Suprapubic skin (tissue), 4 donors: Measurements from ENCODE around the gene LRMDA. TPM values are rescaled to one million over a fixed set of nuclear protein-coding genes. Genes with fewer than 3 reads are reported as not detected.
A peak's percentile ranks its signal among the peaks of the same experiment; 100 is the strongest.

Experiments used
- DNase-seq, 2 donors: peaks; one replicate each; pipeline ENCODE4 v3.0.0-alpha.2; 2019; ENCODE audit warnings: low spot score in 2 of 2
- H3K27ac ChIP-seq: fragments of 200-600 bp; sonication (generic); one replicate; pipeline ENCODE4 v1.5.1; 2019
- H3K27me3 ChIP-seq: fragments of 200-600 bp; sonication (generic); one replicate; pipeline ENCODE4 v1.5.1; 2019
- H3K36me3 ChIP-seq: fragments of 200-600 bp; sonication (generic); one replicate; pipeline ENCODE4 v1.5.1; 2019
- H3K4me1 ChIP-seq: fragments of 200-600 bp; sonication (generic); one replicate; pipeline ENCODE4 v1.5.1; 2019
- H3K4me3 ChIP-seq: fragments of 200-600 bp; sonication (generic); one replicate; pipeline ENCODE4 v1.5.1; 2019; ENCODE audit warnings: mild to moderate bottlenecking
- H3K9me3 ChIP-seq: fragments of 200-600 bp; sonication (generic); one replicate; pipeline ENCODE4 v1.5.1; 2019
- CTCF ChIP-seq, 2 donors: fragments of 200-600 bp in 1 of 2; fragments of 450-650 bp in 1 of 2; sonication (generic) in 1 of 2; IDR thresholded peaks; one replicate each; pipeline ENCODE4 v1.5.1; 2016 to 2019; ENCODE audit warnings: antibody characterized with exemption in 2 of 2, mild to moderate bottlenecking in 1 of 2, moderate library complexity in 1 of 2
- EP300 ChIP-seq: sonication (generic); formaldehyde crosslinking; IDR thresholded peaks from one replicate; pipeline ENCODE4 v1.6.1; 2017; ENCODE audit warnings: antibody characterized with exemption
- POLR2A ChIP-seq, 2 donors: fragments of 450-650 bp; IDR thresholded peaks; one replicate each; pipeline ENCODE4 v1.6.1; 2017; ENCODE audit warnings: antibody characterized with exemption in 2 of 2, mild to moderate bottlenecking in 2 of 2, moderate library complexity in 2 of 2
- POLR2AphosphoS5 ChIP-seq, 3 donors: sonication (generic); formaldehyde crosslinking; IDR thresholded peaks; one replicate each; pipeline ENCODE4 v1.6.1; 2017; ENCODE audit warnings: antibody characterized with exemption in 3 of 3
- WGBS: methylation state at CpG from one replicate; pipeline ENCODE4 v1.1.5; 2018; 5-methylcytosine and 5-hydroxymethylcytosine counted together
- total RNA-seq, 4 donors: library from RNA; depleted of rRNA; stranded (reverse); fragments of >200 nt; gene quantifications; one replicate each; pipeline ENCODE4 v1.1.0, GENCODE V29; 2016

LRMDA gene
- total RNA-seq, 4 donors from 2014 or later: 0.10 to 2.9 (median 1.9) TPM; not detected in 1

DNA sequence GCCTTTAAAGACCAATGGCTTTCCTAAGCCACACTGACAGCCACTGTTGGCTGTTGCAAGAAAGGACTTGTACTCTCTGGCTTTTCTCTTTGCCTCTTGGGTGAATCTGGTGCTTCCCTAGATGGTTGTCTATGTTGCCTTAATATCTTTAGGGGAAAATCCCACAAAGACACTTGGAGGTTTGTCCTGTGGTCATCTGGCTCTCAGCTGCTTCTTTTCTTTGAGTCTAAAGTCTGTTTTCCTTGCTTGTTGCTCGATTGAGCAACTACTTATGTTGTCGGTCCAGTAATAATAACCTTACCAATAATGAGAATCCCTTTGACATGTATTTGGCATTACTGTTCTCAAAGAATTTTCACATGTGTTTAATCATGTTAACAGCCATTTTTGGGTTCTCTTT lies 537.6 kb downstream of the LRMDA start:
- Histone ChIP-seq H3K27ac (no peak overlapping the region), H3K9me3 (no peaks in the 10 kb centered on the region), H3K4me1 (peaks cover 16% of the 10 kb centered on the region), H3K4me3 (no peak overlapping the region), H3K36me3 (no peaks in the 10 kb centered on the region), H3K27me3 (no peaks in the 10 kb centered on the region)
- TF ChIP-seq EP300: no peak
- TF ChIP-seq CTCF (IDR thresholded peaks at IDR 0.05): no peak
- peak in 1 of 3 donors; percentile 27 for TF ChIP-seq POLR2AphosphoS5 (IDR thresholded peaks at IDR 0.05)
- DNase-seq: no peak
- WGBS: 59% methylated on average over 2 of the region's 2 CpGs

DNA sequence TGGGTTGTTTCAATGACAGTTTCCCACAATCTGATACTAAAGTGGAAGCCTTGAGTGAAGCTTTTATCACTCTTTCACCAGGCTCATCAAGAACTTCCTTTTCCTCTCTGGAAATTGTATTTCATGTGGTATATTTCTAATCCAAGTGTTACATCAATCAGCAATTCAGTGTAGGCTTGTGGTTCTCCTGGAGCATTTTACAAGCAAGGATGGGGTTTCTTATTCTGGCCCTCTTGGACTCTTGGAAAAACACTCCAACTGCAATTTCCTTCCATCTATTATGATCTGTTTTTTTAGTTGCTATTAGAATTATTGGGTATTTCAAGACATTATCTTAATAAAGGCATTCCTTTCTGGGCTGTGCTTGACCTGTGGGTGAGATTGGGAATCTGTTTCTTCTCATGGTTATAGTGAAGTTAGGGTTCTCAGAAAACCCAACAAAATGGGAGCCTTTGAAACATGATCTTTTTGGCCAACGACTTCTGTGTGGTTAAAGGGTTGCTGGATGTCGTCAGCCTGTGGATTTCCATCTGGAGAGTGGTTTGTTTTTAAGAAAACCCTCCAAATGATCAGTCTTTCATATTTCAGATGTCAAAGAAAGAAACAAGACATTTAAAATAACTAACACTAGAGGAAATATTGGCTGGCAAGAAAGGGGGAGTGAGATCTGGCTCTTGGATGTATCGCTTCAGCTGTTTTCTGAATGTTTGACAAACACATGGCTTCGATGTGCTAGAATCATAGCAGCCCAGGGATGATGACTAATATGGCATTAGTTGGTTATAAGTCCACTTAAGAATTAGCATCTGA lies 540.2 kb downstream of the LRMDA start:
- peak overlapping the region; percentile 3 for H3K27ac ChIP-seq
- H3K27me3 ChIP-seq: no peaks in the 10 kb centered on the region
- H3K9me3 ChIP-seq: no peaks in the 10 kb centered on the region
- no peaks in the 10 kb centered on the region for H3K36me3 ChIP-seq
- 48% methylated on average over 4 of the region's 4 CpGs for WGBS
- TF ChIP-seq CTCF (IDR thresholded peaks at IDR 0.05) (no peak), EP300 (no peak), POLR2AphosphoS5 (IDR thresholded peaks at IDR 0.05) (no peak), POLR2A (IDR thresholded peaks at IDR 0.05) (no peak)
- H3K4me3 ChIP-seq: no peak overlapping the region
- no peak for DNase-seq
- peaks cover 16% of the 10 kb centered on the region for H3K4me1 ChIP-seq

GRCh38 chr10:75972491-75973276 lies 541.3 kb downstream of the LRMDA start:
- Histone ChIP-seq H3K36me3 (no peaks in the 10 kb centered on the region), H3K4me3 (no peak overlapping the region), H3K4me1 (peaks cover 16% of the 10 kb centered on the region), H3K27ac (no peak overlapping the region), H3K9me3 (no peaks in the 10 kb centered on the region), H3K27me3 (no peaks in the 10 kb centered on the region)
- DNase-seq: no peak
- no peak for TF ChIP-seq CTCF (IDR thresholded peaks at IDR 0.05)
- TF ChIP-seq POLR2AphosphoS5 (IDR thresholded peaks at IDR 0.05): no peak
- TF ChIP-seq POLR2A (IDR thresholded peaks at IDR 0.05): no peak
- no peak for TF ChIP-seq EP300
- WGBS: 64% methylated on average over 6 of the region's 6 CpGs

GRCh38 chr10:75974080-75974479 lies 542.7 kb downstream of the LRMDA start:
- H3K27me3 ChIP-seq: no peaks in the 10 kb centered on the region
- H3K36me3 ChIP-seq: no peaks in the 10 kb centered on the region
- no peak for DNase-seq
- TF ChIP-seq POLR2AphosphoS5 (IDR thresholded peaks at IDR 0.05) (no peak), EP300 (no peak), CTCF (IDR thresholded peaks at IDR 0.05) (no peak), POLR2A (IDR thresholded peaks at IDR 0.05) (no peak)
- H3K4me1 ChIP-seq: peaks cover 16% of the 10 kb centered on the region
- H3K4me3 ChIP-seq: no peak overlapping the region
- no peaks in the 10 kb centered on the region for H3K9me3 ChIP-seq
- no peak overlapping the region for H3K27ac ChIP-seq

DNA sequence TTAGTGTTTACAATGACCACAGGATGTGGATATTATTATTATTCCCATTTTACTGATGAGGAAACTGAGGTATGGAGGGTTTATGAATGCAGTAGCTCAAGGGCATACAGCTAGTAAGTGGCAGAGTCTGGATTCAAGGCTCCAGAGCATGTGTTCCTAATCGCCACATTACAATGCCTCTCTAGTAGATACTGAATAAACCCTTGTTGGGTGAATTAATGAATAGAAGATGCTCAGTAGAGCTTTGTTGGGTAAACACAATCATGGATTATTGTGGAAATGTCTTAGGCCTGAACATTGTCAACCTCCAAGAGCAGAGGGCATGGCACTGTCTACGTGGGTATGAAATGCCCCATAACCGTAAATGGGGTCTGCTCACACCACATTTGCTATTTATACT lies 545.3 kb downstream of the LRMDA start:
- Histone ChIP-seq H3K4me3 (no peak overlapping the region), H3K27ac (no peak overlapping the region), H3K36me3 (no peaks in the 10 kb centered on the region), H3K27me3 (no peaks in the 10 kb centered on the region), H3K4me1 (peaks cover 8% of the 10 kb centered on the region), H3K9me3 (no peaks in the 10 kb centered on the region)
- 70% methylated on average over 3 of the region's 3 CpGs for WGBS
- TF ChIP-seq CTCF (IDR thresholded peaks at IDR 0.05) (no peak), EP300 (no peak), POLR2A (IDR thresholded peaks at IDR 0.05) (no peak), POLR2AphosphoS5 (IDR thresholded peaks at IDR 0.05) (no peak)
- no peak for DNase-seq
